Frontal cortex (tissue), 4 donors: ENCODE results near the gene B4GALNT3. TPM values are rescaled to one million over a fixed set of nuclear protein-coding genes. Genes with fewer than 3 reads are reported as not detected.

Experiments used
- DNase-seq, 2 donors: peaks; one replicate each; pipeline ENCODE4 v3.0.0; 2012; ENCODE audit warnings: low spot score in 2 of 2
- FAIRE-seq: peaks from 2 replicates; lab custom pipeline; 2012; peaks lifted over from hg19 to GRCh38; lab: Jason Lieb, UNC
- small RNA-seq: library from RNA; depleted of rRNA; stranded (forward); fragments of <200 nt; gene quantifications from one replicate; pipeline ENCODE3, GENCODE V24; 2014
- total RNA-seq: library from RNA; depleted of rRNA; stranded (reverse); fragments of >200 nt; gene quantifications from one replicate; pipeline ENCODE4 v1.2.3, GENCODE V29; 2014
- donor health status: control.
- donor health status: control.
- donor health status: control.

B4GALNT3 gene
- total RNA-seq, 1 donor from 2014 or later, result 2.4 TPM

DNA sequence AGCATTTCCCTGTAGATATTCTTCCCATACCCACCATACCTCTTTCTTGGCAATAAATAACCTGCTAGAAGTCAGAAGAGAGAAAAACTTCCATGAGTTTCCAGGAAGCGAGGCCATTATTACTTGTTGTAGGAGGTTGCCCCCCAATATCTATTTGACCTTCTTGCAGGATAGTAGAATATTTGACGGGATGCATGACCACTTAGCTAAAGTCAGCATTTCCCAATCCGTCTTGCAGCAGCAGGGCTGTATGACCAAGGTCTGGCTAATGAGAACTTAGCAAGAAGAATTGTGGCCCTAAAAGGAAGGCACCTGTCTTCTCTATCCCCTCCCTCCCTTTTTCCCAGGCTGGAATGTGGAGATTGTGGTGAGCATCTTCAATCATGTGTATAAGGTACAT, 152.0 kb downstream of the B4GALNT3 start:
- DNase-seq (no peak), FAIRE-seq (no peak)

- FAIRE-seq, result no peak
- no peak for DNase-seq
These were observed 152.6 kb downstream of the B4GALNT3 start for GRCh38 chr12:612293-612692.

DNA sequence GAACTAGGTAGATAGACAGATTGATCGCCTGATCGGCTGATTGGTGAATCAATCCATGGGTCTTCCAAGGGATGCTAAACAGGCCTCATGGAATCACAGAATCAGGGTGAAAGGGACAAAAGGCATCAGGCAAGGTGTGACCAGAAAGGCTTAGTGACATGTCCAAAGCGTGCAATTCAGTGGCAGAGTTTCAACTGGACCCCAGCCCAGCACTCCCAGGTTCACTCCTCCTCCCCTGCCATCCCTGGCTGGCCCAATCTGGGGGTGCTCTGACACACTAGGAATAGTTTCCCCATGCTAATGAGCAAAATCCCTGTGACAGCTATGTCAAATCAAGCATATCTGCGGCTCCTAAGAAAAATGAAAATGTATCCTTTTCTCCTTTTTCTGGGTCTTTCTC, 153.1 kb downstream of the B4GALNT3 start:
- FAIRE-seq (no peak), DNase-seq (no peak)

Small RNAs within 50 kb of the gene (small RNA-seq; reads per million reads assigned to genes)
- not detected for gene RNU7-103P

Other genes with a start within 250 kb of the B4GALNT3 start
- gene SLC6A12, start 245.8 kb upstream of the B4GALNT3 start, total RNA-seq, result 6.9 TPM
- 12.2 TPM for gene SLC6A13, start 197.1 kb upstream of the B4GALNT3 start, total RNA-seq
- gene KDM5A, start 70.6 kb upstream of the B4GALNT3 start, total RNA-seq, result 52.2 TPM
- 30.6 TPM for gene CCDC77, start 58.3 kb upstream of the B4GALNT3 start, total RNA-seq
- gene NINJ2, start 203.5 kb downstream of the B4GALNT3 start, total RNA-seq, result 2.9 TPM